B cell (primary cell): ENCODE measurements around the gene KCNA3. TPM values are rescaled to one million over a fixed set of nuclear protein-coding genes. Genes with fewer than 3 reads are reported as not detected.
A peak's percentile ranks its signal among the peaks of the same experiment; 100 is the strongest.

ENCODE experiments used
- ATAC-seq: fragments of 200-7000 bp; cut with Tn5 transposase; one replicate; pipeline ENCODE4 v1.10.0; 2021; ENCODE audit warnings: low read depth, mild to moderate bottlenecking, moderate number of reproducible peaks, moderate library complexity
- CTCF ChIA-PET: fragments of 350-600 bp; sonication (Branson Sonifier 250); formaldehyde crosslinking; loops from one replicate; lab custom pipeline; 2021; ENCODE audit warnings: antibody characterized with exemption, inconsistent platforms; lab: Charles Lee
- POLR2A ChIA-PET: fragments of 350-600 bp; sonication (Branson Sonifier 250); formaldehyde crosslinking; loops from one replicate; lab custom pipeline; 2021; ENCODE audit warnings: antibody characterized with exemption; lab: Charles Lee
- DNase-seq: peaks from one replicate; pipeline ENCODE4 v3.0.0; 2013
- H2AFZ ChIP-seq: 2 replicates; pipeline ENCODE4 v1.6.1; 2012; ENCODE audit warnings: mild to moderate bottlenecking, low read depth, low read length; ENCODE audit not compliant: insufficient read depth, poor library complexity, severe bottlenecking
- H3K27ac ChIP-seq, 2 donors: 1 replicate in 1 of 2; 2 replicates in 1 of 2; pipeline ENCODE4 v1.5.1; 2012 to 2013; ENCODE audit warnings: low read length in 2 of 2, mild to moderate bottlenecking in 2 of 2, moderate library complexity in 1 of 2
- H3K27me3 ChIP-seq, 4 experiments: fragments of 200-600 bp in 1 of 4; sonication (generic) in 1 of 4; replicated peaks in 1 of 4; 1 replicate in 2 of 4; 2 replicates in 2 of 4; pipeline versions ENCODE4 v1.6.1 to v1.7.0; 2013 to 2016; ENCODE audit warnings: low read length in 3 of 4, mild to moderate bottlenecking in 2 of 4, mixed read lengths in 1 of 4, moderate library complexity in 1 of 4; ENCODE audit not compliant: insufficient read depth in 4 of 4, control insufficient read depth in 3 of 4; ENCODE audit errors: control extremely low read depth in 1 of 4
- H3K36me3 ChIP-seq, 2 experiments: replicated peaks in 1 of 2; 1 replicate in 1 of 2; 2 replicates in 1 of 2; pipeline versions ENCODE4 v1.6.1 to v1.7.1; 2013; ENCODE audit warnings: low read length in 1 of 2; ENCODE audit not compliant: insufficient read depth in 2 of 2, control insufficient read depth in 1 of 2; ENCODE audit errors: control extremely low read depth in 1 of 2, extremely low read depth in 1 of 2
- H3K4me1 ChIP-seq, 2 donors: fragments of 200-600 bp in 1 of 2; sonication (generic) in 1 of 2; 1 replicate in 1 of 2; 2 replicates in 1 of 2; pipeline versions ENCODE4 v1.5.1 to v1.6.1; 2013 to 2017; ENCODE audit warnings: low read length in 2 of 2; ENCODE audit not compliant: control insufficient read depth in 2 of 2, insufficient read depth in 2 of 2
- H3K4me2 ChIP-seq: replicated peaks from 2 replicates; pipeline ENCODE3; 2012; ENCODE audit warnings: mild to moderate bottlenecking, low read depth, low read length; ENCODE audit not compliant: poor library complexity, severe bottlenecking
- H3K4me3 ChIP-seq, 5 experiments: fragments of 200-600 bp in 1 of 5; sonication (generic) in 1 of 5; 1 replicate in 3 of 5; 2 replicates in 2 of 5; pipeline versions ENCODE4 v1.5.1 to v1.7.0; 2011 to 2016; ENCODE audit warnings: low read length in 4 of 5, mild to moderate bottlenecking in 4 of 5, low read depth in 2 of 5, control low read depth in 1 of 5, moderate library complexity in 1 of 5; ENCODE audit not compliant: insufficient read depth in 1 of 5; ENCODE audit errors: control extremely low read depth in 1 of 5, extremely low read depth in 1 of 5
- H3K79me2 ChIP-seq: fragments of 200-600 bp; sonication (generic); one replicate; pipeline ENCODE4 v1.6.0; 2016; ENCODE audit warnings: low read length; ENCODE audit not compliant: control insufficient read depth, insufficient read depth
- H3K9ac ChIP-seq: fragments of 200-600 bp; sonication (generic); 2 replicates; pipeline ENCODE4 v1.6.1; 2017; ENCODE audit warnings: mild to moderate bottlenecking, low read length, moderate library complexity
- H3K9me3 ChIP-seq, 3 donors: one replicate each; pipeline versions ENCODE4 v1.6.1 to v1.7.1; 2013; ENCODE audit warnings: low read length in 2 of 3; ENCODE audit not compliant: control insufficient read depth in 2 of 3, insufficient read depth in 1 of 3; ENCODE audit errors: control extremely low read depth in 1 of 3
- H4K20me1 ChIP-seq: 2 replicates; pipeline ENCODE4 v1.6.0; 2012; ENCODE audit warnings: mild to moderate bottlenecking, low read length; ENCODE audit not compliant: insufficient read depth, control insufficient read depth, poor library complexity, severe bottlenecking
- H3K27ac Mint-ChIP-seq: one replicate; pipeline ENCODE4 v1.8.0; 2021; ENCODE audit warnings: mixed read lengths
- H3K27me3 Mint-ChIP-seq: one replicate; pipeline ENCODE4 v1.8.0; 2021; ENCODE audit warnings: mixed read lengths
- H3K4me1 Mint-ChIP-seq: one replicate; pipeline ENCODE4 v1.8.0; 2021; ENCODE audit warnings: mixed read lengths
- H3K4me3 Mint-ChIP-seq: one replicate; pipeline ENCODE4 v1.8.0; 2021; ENCODE audit warnings: mixed read lengths
- H3K9me3 Mint-ChIP-seq: one replicate; pipeline ENCODE4 v1.8.0; 2022; ENCODE audit warnings: mixed read lengths; ENCODE audit not compliant: insufficient read depth
- CTCF ChIP-seq: fragments of 200-600 bp; IDR thresholded peaks from one replicate; pipeline ENCODE4 v1.8.0; 2022; ENCODE audit warnings: antibody characterized with exemption, mild to moderate bottlenecking
- EZH2 ChIP-seq: IDR thresholded peaks from 2 replicates; pipeline ENCODE4 v1.6.1; 2012; ENCODE audit warnings: borderline replicate concordance, low read depth, mild to moderate bottlenecking, moderate library complexity, low read length; ENCODE audit not compliant: insufficient read depth, poor library complexity, severe bottlenecking
- WGBS: methylation state at CpG from one replicate; pipeline ENCODE4 v1.1.5; 2013; ENCODE audit warnings: missing lambda C conversion rate; ENCODE audit not compliant: insufficient coverage; 5-methylcytosine and 5-hydroxymethylcytosine counted together
- intact Hi-C: fragments of 100-400 bp; cut with micrococcal nuclease; formaldehyde crosslinking; loops from one replicate; pipeline ENCODE4 v1.10.0; 2022
- polyA plus RNA-seq: library from polyadenylated mRNA; depleted of rRNA; stranded (reverse); fragments of >200 nt; gene quantifications from 2 replicates; pipeline ENCODE4 v1.2.3, GENCODE V29; 2012
- total RNA-seq, 2 donors: library from RNA; stranded (reverse); fragments of 120-200 nt in 1 of 2; gene quantifications; 1 replicate in 1 of 2; 2 replicates in 1 of 2; pipeline versions ENCODE4 v1.2.3 to v1.2.4, GENCODE V29; 2013 to 2022

Gene KCNA3
- total and polyA plus RNA-seq, 2 donors (not counting 1 experiment from before 2014, with no cell fraction given) = 17.5 to 60.0 TPM

GRCh38 chr1:110634455-110635311, 40.1 kb downstream of the KCNA3 start:
- Histone ChIP-seq H3K9me3 (no peaks in the 10 kb centered on the region), H2AFZ (no peak overlapping the region), H4K20me1 (no peaks in the 10 kb centered on the region), H3K9ac (no peak overlapping the region), H3K4me2 (peak overlapping the region; percentile 43), H3K27ac (peak overlapping the region; percentile 47 to 55), H3K36me3 (no peaks in the 10 kb centered on the region), H3K27me3 (no peaks in the 10 kb centered on the region), H3K4me1 (peaks cover 64 to 66% of the 10 kb centered on the region in 2 donors), H3K4me3 (no peak overlapping the region), H3K79me2 (no peaks in the 10 kb centered on the region)
- intact Hi-C loops = loop anchor here (5.0 kb wide), 1 partner anchor 198 kb away; no protein-coding TSS in a partner anchor
- ATAC-seq = peak; percentile 63
- TF ChIP-seq EZH2 = no peak
- ChIA-PET CTCF (interaction anchor here (0.7 to 11.9 kb wide), 13 partner anchors 14 to 1156 kb away, joined by 3 to 155 read pairs (median 5); no protein-coding TSS in a partner anchor), POLR2A (interaction anchor here (0.6 to 1.8 kb wide), 2 partner anchors 18 to 38 kb away, joined by 6 read pairs; no protein-coding TSS in a partner anchor)
- no peaks in the 10 kb centered on the region for H3K9me3 Mint-ChIP-seq
- peak; percentile 78 for DNase-seq
- H3K4me3 Mint-ChIP-seq = peak overlapping the region; percentile 40
- 28% methylated on average over 6 of the region's 7 CpGs for WGBS
- H3K27me3 Mint-ChIP-seq = no peaks in the 10 kb centered on the region
- peaks cover 44% of the 10 kb centered on the region for H3K4me1 Mint-ChIP-seq
- peak overlapping the region; percentile 81 for H3K27ac Mint-ChIP-seq

GRCh38 chr1:110634086-110634454, 40.7 kb downstream of the KCNA3 start:
- peak overlapping the region; percentile 27 to 55 for H3K27ac ChIP-seq
- no peaks in the 10 kb centered on the region for H3K27me3 ChIP-seq
- no peaks in the 10 kb centered on the region for H3K27me3 Mint-ChIP-seq
- no peaks in the 10 kb centered on the region for H4K20me1 ChIP-seq
- H3K27ac Mint-ChIP-seq = peak overlapping the region; percentile 81
- H3K4me3 ChIP-seq = no peak overlapping the region
- ATAC-seq (no peak), DNase-seq (no peak)
- no peak for TF ChIP-seq CTCF
- no peak for TF ChIP-seq EZH2
- H3K9me3 Mint-ChIP-seq = no peaks in the 10 kb centered on the region
- H2AFZ ChIP-seq = no peak overlapping the region
- WGBS = 88% methylated on average over 1 of the region's 1 CpG
- intact Hi-C loops = loop anchor here (5.0 kb wide), 1 partner anchor 198 kb away; no protein-coding TSS in a partner anchor
- no peaks in the 10 kb centered on the region for H3K36me3 ChIP-seq
- CTCF ChIA-PET = interaction anchor here (0.9 to 11.9 kb wide), 10 partner anchors 14 to 149 kb away, joined by 3 to 155 read pairs (median 6); no protein-coding TSS in a partner anchor
- H3K79me2 ChIP-seq = no peaks in the 10 kb centered on the region
- H3K4me1 Mint-ChIP-seq = peaks cover 44% of the 10 kb centered on the region
- H3K4me2 ChIP-seq = peak overlapping the region; percentile 43
- no peak overlapping the region for H3K9ac ChIP-seq
- no peaks in the 10 kb centered on the region for H3K9me3 ChIP-seq
- H3K4me3 Mint-ChIP-seq = peak overlapping the region; percentile 40
- POLR2A ChIA-PET = interaction anchor here (1.8 kb wide), 1 partner anchor 38 kb away, joined by 6 read pairs; no protein-coding TSS in a partner anchor
- peaks cover 64 to 66% of the 10 kb centered on the region in 2 donors for H3K4me1 ChIP-seq
